Activated T-cell treated with anti-CD3 and anti-CD28 coated beads, Interleukin-2, amount 50 U/mL, for 72 hours (primary cell): ENCODE measurements around the gene PSMF1. TPM values are rescaled to one million over a fixed set of nuclear protein-coding genes. Genes with fewer than 3 reads are reported as not detected.

Source experiments
- ATAC-seq, 2 donors: fragments of 150-1000 bp; cut with Tn5 transposase; replicated peaks in 1 of 2; 2 replicates each; pipeline ENCODE4 v1.10.0; 2021; ENCODE audit warnings: moderate library complexity in 2 of 2, mild to moderate bottlenecking in 1 of 2
- DNase-seq, 2 donors: peaks; one replicate each; pipeline ENCODE4 v3.0.0; 2021 to 2022; ENCODE audit warnings: mixed read lengths in 1 of 2
- H3K27ac Mint-ChIP-seq: one replicate; pipeline ENCODE4 v1.8.0; 2022; ENCODE audit warnings: mild to moderate bottlenecking, moderate library complexity, mixed read lengths
- H3K27me3 Mint-ChIP-seq: one replicate; pipeline ENCODE4 v1.8.0; 2022; ENCODE audit warnings: low read depth, mixed read lengths
- H3K36me3 Mint-ChIP-seq, 2 donors: one replicate each; pipeline ENCODE4 v1.8.0; 2022; ENCODE audit warnings: mixed read lengths in 2 of 2, mild to moderate bottlenecking in 1 of 2; ENCODE audit not compliant: insufficient read depth in 2 of 2
- H3K4me1 Mint-ChIP-seq: one replicate; pipeline ENCODE4 v1.8.0; 2022; ENCODE audit warnings: low read depth, mixed read lengths
- H3K4me3 Mint-ChIP-seq, 2 donors: one replicate each; pipeline ENCODE4 v1.8.0; 2022; ENCODE audit warnings: mild to moderate bottlenecking in 2 of 2, mixed read lengths in 2 of 2, moderate library complexity in 2 of 2
- H3K9me3 Mint-ChIP-seq, 2 donors: one replicate each; pipeline ENCODE4 v1.8.0; 2022; ENCODE audit warnings: mixed read lengths in 2 of 2
- total RNA-seq, 2 donors: library from RNA; stranded (reverse); gene quantifications; one replicate each; pipeline ENCODE4 v1.2.3, GENCODE V29; 2022

PSMF1 gene
- total RNA-seq, 2 donors from 2014 or later, result 168 to 185 TPM

GRCh38 chr20:1154691-1155090, 36.3 kb downstream of the PSMF1 start:
- Mint-ChIP-seq H3K27me3 (no peaks in the 10 kb centered on the region), H3K4me1 (peaks cover 8% of the 10 kb centered on the region), H3K4me3 (no peak overlapping the region), H3K36me3 (peaks cover 13 to 31% of the 10 kb centered on the region in 2 donors), H3K9me3 (no peaks in the 10 kb centered on the region), H3K27ac (no peak overlapping the region)
- ATAC-seq, result no peak
- DNase-seq, result no peak

GRCh38 chr20:1155342-1155741, 36.9 kb downstream of the PSMF1 start:
- ATAC-seq (no peak), DNase-seq (no peak)
- Mint-ChIP-seq H3K27me3 (no peaks in the 10 kb centered on the region), H3K4me1 (peaks cover 8% of the 10 kb centered on the region), H3K4me3 (no peak overlapping the region), H3K27ac (peak overlapping the region; percentile 10), H3K9me3 (no peaks in the 10 kb centered on the region), H3K36me3 (peaks cover 14 to 32% of the 10 kb centered on the region in 2 donors)

GRCh38 chr20:1160496-1160895, 42.1 kb downstream of the PSMF1 start:
- peaks cover 7 to 17% of the 10 kb centered on the region in 2 donors for H3K36me3 Mint-ChIP-seq
- no peak for DNase-seq
- H3K9me3 Mint-ChIP-seq, result no peaks in the 10 kb centered on the region
- H3K27me3 Mint-ChIP-seq, result no peaks in the 10 kb centered on the region
- ATAC-seq, result no peak
- no peak overlapping the region for H3K4me3 Mint-ChIP-seq
- H3K27ac Mint-ChIP-seq, result no peak overlapping the region
- no peaks in the 10 kb centered on the region for H3K4me1 Mint-ChIP-seq

GRCh38 chr20:1160991-1161390, 42.6 kb downstream of the PSMF1 start:
- no peaks in the 10 kb centered on the region for H3K27me3 Mint-ChIP-seq
- H3K36me3 Mint-ChIP-seq, result peaks cover 9 to 14% of the 10 kb centered on the region in 2 donors

GRCh38 chr20:1163105-1163504, 44.7 kb downstream of the PSMF1 start:
- no peak for DNase-seq
- H3K27ac Mint-ChIP-seq, result no peak overlapping the region
- no peaks in the 10 kb centered on the region for H3K9me3 Mint-ChIP-seq
- ATAC-seq, result no peak
- no peaks in the 10 kb centered on the region for H3K4me1 Mint-ChIP-seq
- no peak overlapping the region for H3K4me3 Mint-ChIP-seq
- H3K36me3 Mint-ChIP-seq, result peaks cover 12 to 27% of the 10 kb centered on the region in 2 donors
- no peaks in the 10 kb centered on the region for H3K27me3 Mint-ChIP-seq

More at GRCh38 chr20:1160991-1161390, 42.6 kb downstream of the PSMF1 start:
- no peaks in the 10 kb centered on the region for H3K9me3 Mint-ChIP-seq
- no peak overlapping the region for H3K27ac Mint-ChIP-seq
- ATAC-seq (no peak), DNase-seq (no peak)
- no peak overlapping the region for H3K4me3 Mint-ChIP-seq
- no peaks in the 10 kb centered on the region for H3K4me1 Mint-ChIP-seq

GRCh38 chr20:1163653-1164052, 45.3 kb downstream of the PSMF1 start:
- Mint-ChIP-seq H3K27ac (no peak overlapping the region), H3K9me3 (no peaks in the 10 kb centered on the region), H3K36me3 (peaks cover 16 to 32% of the 10 kb centered on the region in 2 donors), H3K4me1 (no peaks in the 10 kb centered on the region), H3K27me3 (no peaks in the 10 kb centered on the region), H3K4me3 (no peak overlapping the region)
- DNase-seq (no peak), ATAC-seq (no peak)

- no peak for ATAC-seq
- DNase-seq, result no peak
- Mint-ChIP-seq H3K4me1 (no peaks in the 10 kb centered on the region), H3K27ac (no peak overlapping the region), H3K4me3 (no peak overlapping the region), H3K9me3 (no peaks in the 10 kb centered on the region), H3K36me3 (peaks cover 17 to 38% of the 10 kb centered on the region in 2 donors), H3K27me3 (no peaks in the 10 kb centered on the region)
These were observed 46.5 kb downstream of the PSMF1 start for GRCh38 chr20:1164871-1165270.

GRCh38 chr20:1165521-1165920, 47.1 kb downstream of the PSMF1 start:
- H3K4me3 Mint-ChIP-seq, result no peak overlapping the region
- H3K4me1 Mint-ChIP-seq, result no peaks in the 10 kb centered on the region
- H3K27ac Mint-ChIP-seq, result no peak overlapping the region
- no peaks in the 10 kb centered on the region for H3K9me3 Mint-ChIP-seq
- no peaks in the 10 kb centered on the region for H3K27me3 Mint-ChIP-seq
- peaks cover 19 to 41% of the 10 kb centered on the region in 2 donors for H3K36me3 Mint-ChIP-seq
- DNase-seq, result no peak
- no peak for ATAC-seq

- peaks cover 18 to 41% of the 10 kb centered on the region in 2 donors for H3K36me3 Mint-ChIP-seq
- no peak overlapping the region for H3K4me3 Mint-ChIP-seq
- no peak overlapping the region for H3K27ac Mint-ChIP-seq
- ATAC-seq (no peak), DNase-seq (no peak)
- H3K27me3 Mint-ChIP-seq, result no peaks in the 10 kb centered on the region
- H3K9me3 Mint-ChIP-seq, result no peaks in the 10 kb centered on the region
- no peaks in the 10 kb centered on the region for H3K4me1 Mint-ChIP-seq
These were observed 47.5 kb downstream of the PSMF1 start for GRCh38 chr20:1165941-1166340.

- Mint-ChIP-seq H3K4me3 (no peak overlapping the region), H3K36me3 (peaks cover 18 to 41% of the 10 kb centered on the region in 2 donors), H3K9me3 (no peaks in the 10 kb centered on the region), H3K27me3 (no peaks in the 10 kb centered on the region), H3K27ac (peak overlapping the region; percentile 61), H3K4me1 (no peaks in the 10 kb centered on the region)
- ATAC-seq, result no peak
- DNase-seq, result no peak
These were observed 48.7 kb downstream of the PSMF1 start for GRCh38 chr20:1166948-1167720.

- no peak for ATAC-seq
- Mint-ChIP-seq H3K4me1 (no peaks in the 10 kb centered on the region), H3K4me3 (no peak overlapping the region), H3K9me3 (no peaks in the 10 kb centered on the region), H3K27ac (no peak overlapping the region), H3K36me3 (peaks cover 18 to 41% of the 10 kb centered on the region in 2 donors), H3K27me3 (no peaks in the 10 kb centered on the region)
- DNase-seq, result no peak
These were observed 50.8 kb downstream of the PSMF1 start for GRCh38 chr20:1169224-1169623.

- no peak overlapping the region for H3K4me3 Mint-ChIP-seq
- no peaks in the 10 kb centered on the region for H3K27me3 Mint-ChIP-seq
- peak in 1 of 2 donors; percentile 13 for DNase-seq
- no peak overlapping the region for H3K27ac Mint-ChIP-seq
- no peaks in the 10 kb centered on the region for H3K4me1 Mint-ChIP-seq
- ATAC-seq, result no peak
- H3K9me3 Mint-ChIP-seq, result no peaks in the 10 kb centered on the region
- peaks cover 11 to 26% of the 10 kb centered on the region in 2 donors for H3K36me3 Mint-ChIP-seq
These were observed 53.2 kb downstream of the PSMF1 start for GRCh38 chr20:1171461-1172093.

GRCh38 chr20:1173698-1174097, 55.3 kb downstream of the PSMF1 start:
- Mint-ChIP-seq H3K9me3 (no peaks in the 10 kb centered on the region), H3K36me3 (peaks cover 5 to 10% of the 10 kb centered on the region in 2 donors)

More at GRCh38 chr20:1173698-1174097, 55.3 kb downstream of the PSMF1 start:
- H3K4me3 Mint-ChIP-seq, result no peak overlapping the region
- no peaks in the 10 kb centered on the region for H3K4me1 Mint-ChIP-seq
- no peaks in the 10 kb centered on the region for H3K27me3 Mint-ChIP-seq
- ATAC-seq, result no peak
- no peak for DNase-seq
- no peak overlapping the region for H3K27ac Mint-ChIP-seq
